ENCODE data around the gene BNIP3.

Gene BNIP3

DNA sequence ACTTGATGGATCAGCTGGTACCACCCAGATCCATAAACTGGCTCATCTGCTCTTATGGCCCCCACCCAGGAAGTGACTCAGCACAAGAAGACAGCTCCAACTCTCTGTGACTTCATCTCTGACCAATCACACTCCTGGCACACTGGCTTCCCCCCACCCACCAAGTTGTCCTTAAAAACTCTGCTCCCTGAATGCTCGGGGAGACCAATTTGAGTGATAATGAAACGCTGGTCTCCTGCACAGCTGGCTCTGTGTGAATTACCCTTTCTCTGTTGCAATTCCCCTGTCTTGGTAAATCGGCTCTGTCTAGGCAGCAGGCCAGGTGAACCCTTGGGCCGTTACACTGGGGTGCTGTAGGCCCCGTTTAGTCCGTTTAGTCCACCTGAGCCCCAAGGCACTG is 23.4 kb upstream of the BNIP3 start:
- DNase-seq (ENCODE audit: low read depth) = no peak

DNA sequence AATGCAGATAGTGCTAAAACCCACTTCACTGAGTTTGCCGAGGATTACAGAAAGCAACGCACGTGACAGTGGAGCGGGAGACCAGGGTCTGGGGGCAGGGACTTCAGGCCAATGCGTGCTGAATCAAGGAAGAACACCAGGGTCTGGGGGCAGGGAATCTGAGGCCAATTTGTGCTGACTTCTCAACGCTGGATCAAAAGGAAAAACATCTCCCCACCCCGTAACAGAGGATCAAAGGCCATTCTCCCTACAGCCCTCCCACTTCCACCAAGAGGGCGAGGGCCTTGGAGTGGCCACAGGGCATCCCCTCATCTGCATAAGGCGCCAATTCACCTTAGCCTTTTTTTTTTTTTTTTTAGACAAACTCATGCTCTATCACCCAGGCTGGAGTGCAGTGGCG is 22.3 kb upstream of the BNIP3 start:
- TF ChIP-seq, protein P1, sequence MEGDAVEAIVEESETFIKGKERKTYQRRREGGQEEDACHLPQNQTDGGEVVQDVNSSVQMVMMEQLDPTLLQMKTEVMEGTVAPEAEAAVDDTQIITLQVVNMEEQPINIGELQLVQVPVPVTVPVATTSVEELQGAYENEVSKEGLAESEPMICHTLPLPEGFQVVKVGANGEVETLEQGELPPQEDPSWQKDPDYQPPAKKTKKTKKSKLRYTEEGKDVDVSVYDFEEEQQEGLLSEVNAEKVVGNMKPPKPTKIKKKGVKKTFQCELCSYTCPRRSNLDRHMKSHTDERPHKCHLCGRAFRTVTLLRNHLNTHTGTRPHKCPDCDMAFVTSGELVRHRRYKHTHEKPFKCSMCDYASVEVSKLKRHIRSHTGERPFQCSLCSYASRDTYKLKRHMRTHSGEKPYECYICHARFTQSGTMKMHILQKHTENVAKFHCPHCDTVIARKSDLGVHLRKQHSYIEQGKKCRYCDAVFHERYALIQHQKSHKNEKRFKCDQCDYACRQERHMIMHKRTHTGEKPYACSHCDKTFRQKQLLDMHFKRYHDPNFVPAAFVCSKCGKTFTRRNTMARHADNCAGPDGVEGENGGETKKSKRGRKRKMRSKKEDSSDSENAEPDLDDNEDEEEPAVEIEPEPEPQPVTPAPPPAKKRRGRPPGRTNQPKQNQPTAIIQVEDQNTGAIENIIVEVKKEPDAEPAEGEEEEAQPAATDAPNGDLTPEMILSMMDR (IDR thresholded peaks at IDR 0.05; ENCODE audit: control insufficient read depth, insufficient read depth, low read depth, low read length, missing control alignments) = no peak
- DNase-seq (ENCODE audit: low read depth) = no peak
- H3K4me3 ChIP-seq (ENCODE audit: control insufficient read depth, low read depth, low read length) = no peak overlapping the region

More for the DNA sequence above, 23.4 kb upstream of the BNIP3 start:
- H3K4me3 ChIP-seq (ENCODE audit: control insufficient read depth, low read depth, low read length) = no peak overlapping the region
- TF ChIP-seq, protein P1 (IDR thresholded peaks at IDR 0.05; ENCODE audit: control insufficient read depth, insufficient read depth, low read depth, low read length, missing control alignments) = no peak

DNA sequence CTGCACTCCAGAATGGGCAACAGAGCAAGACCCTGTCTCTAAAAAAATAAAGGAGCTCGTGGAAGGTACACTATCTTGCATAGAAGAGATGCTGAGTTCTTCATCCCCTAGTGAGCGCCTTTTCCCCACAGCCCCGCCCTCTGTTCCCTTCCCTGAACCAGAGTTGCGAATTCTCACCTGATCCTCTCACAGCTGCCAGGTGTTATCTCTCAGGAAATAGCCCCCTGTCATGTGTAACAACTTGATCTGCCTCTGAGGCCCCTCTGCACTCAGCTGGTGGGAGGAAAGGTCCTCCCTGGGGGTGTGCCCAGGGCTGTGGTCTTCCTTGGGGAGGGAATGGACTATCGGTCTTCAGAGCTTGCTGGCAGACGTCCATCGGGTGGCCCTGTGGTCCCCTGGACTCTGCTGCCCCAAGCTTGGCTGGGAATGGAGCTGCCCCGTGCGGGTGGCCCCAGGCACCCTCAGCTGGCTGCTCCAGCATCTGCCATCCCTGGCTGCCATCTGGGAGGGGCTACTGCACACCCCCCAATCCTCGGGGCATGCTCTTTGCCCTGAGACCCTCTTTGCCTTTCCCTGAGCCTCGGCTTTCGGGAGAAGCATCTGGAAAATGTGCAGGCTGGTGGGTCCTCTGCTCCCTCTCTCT is 21.7 kb upstream of the BNIP3 start:
- DNase-seq (ENCODE audit: low read depth) = no peak
- H3K4me3 ChIP-seq (ENCODE audit: control insufficient read depth, low read depth, low read length) = no peak overlapping the region
- TF ChIP-seq, protein P1 (IDR thresholded peaks at IDR 0.05; ENCODE audit: control insufficient read depth, insufficient read depth, low read depth, low read length, missing control alignments) = no peak

DNA sequence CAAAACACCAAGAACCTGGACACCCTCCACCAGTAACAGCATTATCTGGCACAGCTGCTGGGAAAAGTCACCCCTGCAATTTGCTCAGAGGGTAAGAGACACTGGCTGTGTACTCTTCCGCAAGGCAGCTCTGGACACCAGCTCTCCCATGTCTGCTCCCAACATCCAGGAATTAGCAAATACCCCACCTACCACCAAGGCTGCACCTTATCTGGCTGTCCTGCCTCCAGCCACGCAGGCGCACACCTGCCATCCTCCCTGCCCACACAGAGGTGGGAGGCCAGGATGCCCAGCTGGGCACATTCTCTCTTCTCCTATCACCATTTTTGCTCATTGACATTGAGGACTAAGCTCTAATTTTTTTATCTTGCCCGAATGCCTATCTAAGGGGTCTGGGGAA is 20.3 kb upstream of the BNIP3 start:
- no peak for DNase-seq (ENCODE audit: low read depth)
- H3K4me3 ChIP-seq (ENCODE audit: control insufficient read depth, low read depth, low read length) = no peak overlapping the region
- TF ChIP-seq, protein P1 (IDR thresholded peaks at IDR 0.05; ENCODE audit: control insufficient read depth, insufficient read depth, low read depth, low read length, missing control alignments) = no peak

DNA sequence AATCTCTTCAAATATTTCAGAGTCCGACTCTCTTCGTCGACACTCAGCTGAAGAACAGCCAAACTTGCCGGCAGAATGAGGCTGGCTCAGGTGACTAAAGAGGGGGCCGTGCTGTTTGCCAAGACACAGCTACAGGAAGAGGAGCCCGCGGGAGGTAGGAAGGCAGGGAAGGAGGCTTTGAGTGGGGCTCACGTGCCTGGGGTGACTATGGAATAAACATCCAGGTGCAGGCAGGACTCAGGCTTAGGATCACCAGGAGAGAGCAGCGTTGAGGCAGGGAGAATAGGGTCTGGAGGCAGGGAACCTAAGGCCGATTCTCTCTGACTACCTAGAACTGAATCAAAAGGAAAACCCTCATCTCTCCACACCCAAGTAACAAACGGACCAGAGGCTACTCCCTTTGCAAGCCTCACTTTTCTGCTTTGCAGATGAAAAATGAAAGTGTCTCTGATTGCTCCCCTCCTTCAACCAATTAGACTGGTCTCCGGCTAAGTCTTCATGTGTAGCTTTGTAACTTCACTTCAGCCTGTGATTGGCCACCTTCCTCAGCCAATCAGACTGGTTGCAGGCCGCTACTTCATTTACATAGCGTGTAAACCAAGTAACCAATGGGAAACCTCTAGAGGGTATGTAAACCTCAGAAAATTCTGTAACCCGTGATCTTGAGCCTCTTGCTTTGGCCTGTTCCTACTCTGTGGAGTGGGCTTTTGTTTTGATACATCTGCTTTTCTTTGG is 19.7 kb upstream of the BNIP3 start:
- no peak for DNase-seq (ENCODE audit: low read depth)
- TF ChIP-seq, protein P1 (IDR thresholded peaks at IDR 0.05; ENCODE audit: control insufficient read depth, insufficient read depth, low read depth, low read length, missing control alignments) = no peak
- no peak overlapping the region for H3K4me3 ChIP-seq (ENCODE audit: control insufficient read depth, low read depth, low read length)

DNA sequence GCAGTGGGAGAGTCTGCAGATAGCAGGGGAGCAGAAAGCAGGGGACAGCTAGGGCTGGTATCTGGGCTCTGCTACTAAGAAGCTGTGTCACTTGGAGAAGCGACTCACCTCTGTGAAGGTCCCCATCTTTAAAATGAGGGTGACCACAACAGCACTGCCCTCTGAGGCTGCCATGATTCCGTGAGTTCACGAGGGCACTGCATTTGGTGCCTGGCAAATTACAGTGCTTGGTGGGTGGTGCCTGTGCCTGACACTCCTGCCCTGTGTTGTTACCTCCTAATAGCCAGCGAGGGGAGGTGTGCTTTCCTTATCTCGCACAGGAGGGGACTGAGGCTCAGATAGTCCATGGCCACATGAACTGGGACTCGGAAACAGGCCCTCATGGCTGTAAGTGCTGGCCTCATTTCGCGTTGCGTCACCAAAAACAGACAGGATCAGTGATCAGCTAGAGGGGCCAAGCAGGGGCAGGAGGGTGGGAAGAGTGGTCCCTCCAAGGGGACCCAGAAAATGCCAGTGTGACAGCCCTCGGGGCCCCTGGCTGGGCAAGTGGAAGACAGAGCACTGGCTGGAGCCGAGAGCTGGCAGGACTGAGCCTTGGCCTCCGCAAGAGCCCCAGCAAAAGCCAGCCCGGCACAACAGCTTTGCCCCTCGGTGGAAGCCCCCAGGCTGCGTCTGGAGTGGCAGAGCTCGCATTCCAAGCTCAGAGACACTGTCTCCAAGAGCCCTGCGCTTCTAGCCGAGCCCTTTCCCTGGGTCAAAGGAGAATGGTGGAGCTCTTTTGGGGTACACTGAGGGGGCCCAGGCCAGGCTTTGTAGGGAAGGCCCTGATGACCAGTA is 17.3 kb upstream of the BNIP3 start:
- TF ChIP-seq, protein P1 (IDR thresholded peaks at IDR 0.05; ENCODE audit: control insufficient read depth, insufficient read depth, low read depth, low read length, missing control alignments) = no peak
- no peak overlapping the region for H3K4me3 ChIP-seq (ENCODE audit: control insufficient read depth, low read depth, low read length)
- no peak for DNase-seq (ENCODE audit: low read depth)
